NCI-H187 treated with DMSO at 0.1 percent for 48 hours (cell line): Measurements from ENCODE around the gene RNF212.

Experiments
- DNase-seq: peaks from one replicate; lab custom pipeline; 2025; lab: John Stamatoyannopoulos, UW

Gene RNF212

DNA sequence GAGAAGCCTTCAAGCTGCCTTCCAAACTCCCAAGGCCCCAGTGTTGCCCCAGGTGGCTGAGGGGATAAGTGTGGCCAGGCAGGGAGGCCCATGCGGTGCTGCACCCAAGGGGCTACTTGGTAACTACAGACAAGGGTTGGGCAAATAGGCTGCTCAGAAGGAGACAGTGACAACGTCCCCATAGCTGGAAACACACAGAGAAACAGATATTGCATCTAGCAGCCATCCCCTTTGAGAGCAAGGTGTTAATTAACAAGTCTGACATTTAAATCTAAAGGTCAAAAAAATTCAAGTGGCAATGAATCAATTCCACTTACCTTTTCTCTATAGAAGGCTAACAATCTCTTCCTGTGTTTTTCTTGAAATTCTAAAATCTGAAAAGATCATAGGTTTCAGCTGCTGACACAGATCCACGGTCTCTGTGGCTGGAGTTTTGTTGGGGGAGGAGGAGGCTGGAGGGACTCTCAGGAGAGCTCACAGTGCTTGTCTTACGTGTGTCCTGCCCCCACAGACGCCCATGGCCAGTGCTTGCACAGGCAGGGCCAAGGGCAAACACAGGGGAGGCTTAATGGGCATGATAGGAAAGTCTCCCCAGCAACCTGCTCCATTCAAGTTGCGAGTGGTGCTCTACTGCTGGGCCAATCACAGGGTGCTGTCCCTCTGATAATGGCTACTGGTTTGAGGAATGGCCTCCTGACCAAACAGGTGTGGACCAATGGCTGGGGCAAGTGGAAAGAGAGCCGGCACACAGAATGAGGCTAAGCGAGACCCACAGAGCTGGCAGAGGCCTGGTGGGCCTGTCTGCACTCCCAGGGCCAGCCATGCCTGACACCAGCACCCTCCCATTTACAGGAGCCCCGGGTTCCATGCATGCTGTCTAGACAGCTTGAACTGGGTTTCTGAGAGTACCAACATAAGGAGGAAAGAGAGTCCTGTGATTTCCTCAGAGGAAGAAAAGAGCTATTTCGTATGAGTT, 22.6 kb downstream of the RNF212 start:
- DNase-seq = no peak

DNA sequence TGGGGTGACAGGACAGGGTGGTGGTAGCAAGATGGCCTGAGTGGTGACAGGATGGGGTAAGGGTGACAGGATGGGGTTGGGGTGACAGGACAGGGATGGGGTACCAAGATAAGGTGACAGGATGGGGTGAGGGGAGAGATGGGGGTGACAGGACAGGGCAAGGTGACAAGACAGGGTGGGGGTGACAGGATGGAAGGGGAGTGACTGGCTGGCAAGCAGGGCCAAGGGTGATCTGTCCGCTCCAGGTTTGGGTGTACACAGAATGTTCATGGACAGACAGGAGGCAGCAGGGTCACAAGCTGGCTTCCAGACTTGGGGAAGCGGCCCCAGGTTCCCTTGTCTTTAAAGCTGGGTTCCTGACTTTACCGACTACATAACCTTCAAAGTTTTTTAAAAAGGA, 23.3 kb downstream of the RNF212 start:
- DNase-seq = no peak

DNA sequence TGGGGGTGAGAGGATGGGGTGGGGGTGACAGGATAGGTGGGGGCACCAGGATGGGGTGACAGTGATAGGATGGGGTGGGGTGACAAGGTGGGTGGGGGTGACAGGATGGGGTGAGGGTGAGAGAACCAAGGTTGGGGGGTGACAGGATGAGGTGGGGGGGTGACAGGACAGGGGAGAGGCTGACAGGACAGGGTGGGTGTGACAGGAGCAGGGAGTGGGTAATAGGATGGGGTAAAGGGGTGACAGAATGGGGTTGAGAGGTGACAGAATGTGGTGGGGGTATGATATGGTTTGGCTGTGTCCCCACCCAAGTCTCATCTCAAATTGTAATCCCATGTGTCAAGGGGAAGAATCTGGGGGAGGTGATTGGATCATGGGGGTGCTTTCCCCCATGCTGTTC, 26.0 kb downstream of the RNF212 start:
- DNase-seq = no peak

DNA sequence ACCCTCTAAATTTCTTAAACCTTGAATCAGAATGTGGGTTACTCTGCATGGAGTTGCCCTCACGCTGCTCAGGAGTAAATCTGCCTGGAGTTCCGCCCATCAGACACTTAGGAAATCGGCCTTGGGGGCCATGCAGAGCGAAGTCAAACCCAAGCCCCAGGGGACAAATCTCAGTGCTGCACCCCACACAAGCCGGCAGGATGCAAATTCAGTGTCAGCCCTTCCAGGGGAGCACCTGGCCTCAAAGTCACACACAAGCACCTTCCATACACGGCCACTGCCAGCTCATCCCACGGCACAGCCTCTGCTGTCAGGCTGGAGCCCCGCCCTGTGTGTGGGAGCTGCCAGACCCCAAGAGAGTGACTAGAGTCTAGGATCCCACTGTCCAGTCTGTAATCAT, 27.4 kb downstream of the RNF212 start:
- DNase-seq = no peak

DNA sequence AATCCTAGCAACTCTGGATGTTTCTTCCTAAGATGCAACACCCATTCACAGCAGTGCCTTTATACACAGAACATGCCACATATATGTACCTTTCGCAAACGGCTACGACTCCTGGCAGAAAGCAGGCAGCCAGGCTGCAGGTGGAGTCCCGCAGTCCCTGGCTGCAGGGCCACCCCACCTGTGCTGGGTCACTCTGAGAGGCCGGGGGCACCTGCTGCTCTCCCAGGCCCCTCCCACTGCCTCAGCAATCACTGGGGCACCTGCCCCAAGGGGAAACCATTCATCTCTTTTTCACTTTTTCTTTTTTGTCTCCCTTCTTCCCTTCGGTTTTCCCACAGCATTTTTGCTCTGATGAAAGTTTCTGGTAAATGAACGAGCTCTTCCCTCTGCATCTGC, 28.0 kb downstream of the RNF212 start:
- DNase-seq = no peak

DNA sequence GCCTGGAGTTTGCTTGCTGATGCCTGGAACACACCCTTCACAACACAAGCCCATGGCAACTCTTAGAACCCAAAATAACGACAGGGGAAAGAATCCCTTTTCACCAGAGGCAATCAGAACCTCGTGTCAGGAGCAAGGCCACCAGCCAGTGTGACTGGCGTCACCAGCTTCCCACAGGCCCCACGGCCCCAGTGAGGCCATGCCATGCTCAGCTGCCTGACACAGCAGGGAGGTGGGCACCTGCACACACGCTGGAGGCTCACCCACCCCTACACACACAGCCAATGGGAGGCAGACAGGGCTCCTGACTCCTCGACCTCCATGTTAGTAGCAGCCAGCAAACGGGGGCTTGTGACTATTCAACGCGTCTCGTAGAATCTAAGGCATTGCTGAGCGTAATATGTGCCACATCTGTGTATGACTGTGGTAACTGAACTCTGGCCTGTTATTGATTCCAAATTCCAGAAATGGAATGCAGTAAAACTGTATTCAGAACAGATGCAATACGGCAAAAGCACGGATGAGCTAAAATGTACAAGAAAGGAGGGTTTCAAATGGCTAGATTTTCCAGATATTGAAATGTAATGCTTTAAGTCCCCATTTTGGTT, 28.5 kb downstream of the RNF212 start:
- DNase-seq = no peak

DNA sequence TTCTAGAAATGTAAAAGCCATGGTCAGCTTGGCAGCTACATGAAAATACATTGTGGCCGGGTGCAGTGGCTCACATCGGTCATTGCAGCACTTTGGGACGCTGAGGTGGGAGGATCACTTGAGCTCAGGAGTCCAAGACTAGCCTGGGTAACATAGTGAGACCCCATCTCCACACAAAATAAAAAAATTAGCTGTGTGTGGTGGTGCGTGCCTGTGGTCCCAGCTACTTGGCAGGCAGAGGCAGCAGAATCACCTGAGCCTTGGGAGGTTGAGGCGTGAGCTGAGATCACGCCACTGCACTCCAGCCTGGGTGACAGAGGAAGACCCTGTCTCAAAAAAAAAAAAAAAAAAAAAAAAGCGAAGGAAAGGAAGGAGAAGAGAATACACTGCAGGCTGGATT, 29.0 kb downstream of the RNF212 start:
- no peak for DNase-seq

DNA sequence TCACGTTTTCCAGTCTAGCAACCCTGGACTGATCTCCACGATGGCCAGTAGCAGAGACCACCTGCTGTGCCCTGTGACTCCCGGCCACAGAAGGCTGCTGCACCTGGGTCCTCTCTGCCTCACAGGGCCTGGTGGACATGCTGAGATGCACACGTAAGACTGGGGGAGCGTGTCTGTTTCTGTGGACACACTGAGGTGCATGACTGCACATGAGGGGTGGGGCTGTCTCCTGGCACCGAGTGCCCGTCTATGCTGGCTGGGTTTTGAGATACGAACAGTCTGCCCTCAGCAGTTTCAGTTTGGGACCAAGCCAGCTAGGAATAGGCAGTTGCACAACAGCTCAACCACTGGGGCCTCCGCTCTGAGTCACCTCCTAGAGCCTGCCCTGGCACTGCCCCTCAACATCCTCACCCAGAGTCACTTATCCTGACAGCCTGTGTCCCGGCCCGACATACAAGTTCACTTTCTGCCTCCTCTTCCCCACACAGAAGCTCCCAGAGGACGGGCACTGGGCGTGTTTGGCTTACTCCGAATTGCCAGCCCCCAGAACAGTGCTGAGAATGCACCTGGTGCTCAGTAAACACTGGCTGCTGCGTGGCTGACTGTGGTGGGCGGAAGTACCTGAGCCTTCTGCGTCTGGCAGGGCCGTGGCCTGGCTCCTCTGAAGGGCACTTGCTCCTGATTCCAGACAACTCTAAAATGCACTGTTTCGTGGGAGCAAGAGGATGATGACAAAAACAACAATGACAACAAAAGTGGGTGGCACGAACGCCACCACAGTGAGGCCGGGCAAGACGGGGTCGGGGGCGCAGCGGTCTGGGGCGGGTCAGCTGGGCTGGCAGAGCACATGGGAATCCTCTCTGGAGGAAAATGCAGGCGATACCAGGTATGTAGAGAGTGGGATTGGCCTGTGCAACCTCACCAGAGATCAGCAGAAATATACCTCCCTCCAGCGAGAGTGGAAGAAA, 30.9 kb downstream of the RNF212 start:
- no peak for DNase-seq

DNA sequence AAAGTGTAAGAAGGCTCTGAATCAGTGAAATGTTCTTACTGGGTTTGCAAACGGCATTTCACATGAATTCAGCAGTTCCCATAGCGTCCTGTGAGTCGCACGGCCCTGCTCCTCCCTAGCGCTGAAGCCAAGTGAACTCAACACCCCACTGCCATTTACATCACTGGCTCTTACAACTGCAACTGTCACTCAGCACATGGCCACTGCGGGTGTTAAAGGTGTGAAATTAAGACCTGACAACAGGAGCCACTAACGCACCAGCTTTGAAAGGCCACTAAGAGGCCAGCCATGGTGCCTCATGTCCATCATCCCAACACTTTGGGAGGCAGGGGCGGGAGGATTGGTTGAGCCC, 31.7 kb downstream of the RNF212 start:
- DNase-seq = no peak

DNA sequence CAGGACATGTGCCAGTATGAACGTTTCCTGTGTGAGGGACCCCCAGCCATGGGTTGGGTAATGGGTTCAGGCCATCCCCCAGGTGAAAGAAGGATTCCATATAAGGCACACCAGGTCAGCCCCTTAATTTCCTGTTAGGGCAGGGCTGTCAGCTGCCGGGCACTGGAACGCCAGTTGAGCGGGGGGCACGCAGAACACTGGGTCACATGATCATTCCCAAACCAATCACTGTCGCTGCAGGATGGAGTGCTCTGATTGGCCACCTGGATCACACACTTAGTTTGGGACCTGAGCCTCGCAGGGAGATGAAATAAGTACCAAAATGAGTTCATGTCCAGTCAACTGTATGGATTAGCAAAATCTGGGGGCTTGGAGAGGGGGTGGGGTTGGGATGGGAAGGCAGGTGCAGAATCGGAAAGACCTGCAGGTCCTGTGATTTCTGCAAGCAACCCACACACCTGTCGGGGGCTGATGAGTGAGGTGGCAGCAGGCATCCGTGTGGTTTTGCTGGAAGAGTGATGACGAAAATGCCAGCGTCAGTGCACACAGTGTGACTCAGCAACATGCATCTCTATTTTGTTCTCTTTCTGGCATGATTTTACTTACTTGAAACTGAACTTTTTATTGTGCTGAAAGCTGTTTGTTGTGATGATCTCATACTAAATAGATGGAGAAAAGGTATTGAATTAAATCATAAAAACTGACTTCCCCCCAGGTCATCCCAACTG, 32.2 kb downstream of the RNF212 start:
- no peak for DNase-seq

DNA sequence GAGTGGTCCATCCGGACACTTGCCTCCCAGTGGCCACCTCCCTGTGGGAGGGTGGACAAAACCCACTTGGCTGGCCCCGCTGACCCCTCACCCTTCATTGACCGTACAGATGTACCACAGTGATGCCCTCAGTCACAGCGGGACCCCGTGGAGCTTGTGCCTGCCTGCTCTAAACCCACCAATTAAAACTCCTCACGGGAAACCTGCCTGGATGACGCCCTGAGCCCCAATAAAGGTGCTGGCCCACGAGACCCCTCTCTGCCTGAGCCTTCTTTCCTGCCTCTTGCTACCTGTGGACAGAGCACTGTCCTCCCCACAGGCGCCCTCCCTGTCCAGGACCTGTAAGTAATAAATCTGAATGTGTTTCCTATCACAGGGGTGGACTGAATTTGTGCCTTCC, 32.9 kb downstream of the RNF212 start:
- no peak for DNase-seq

DNA sequence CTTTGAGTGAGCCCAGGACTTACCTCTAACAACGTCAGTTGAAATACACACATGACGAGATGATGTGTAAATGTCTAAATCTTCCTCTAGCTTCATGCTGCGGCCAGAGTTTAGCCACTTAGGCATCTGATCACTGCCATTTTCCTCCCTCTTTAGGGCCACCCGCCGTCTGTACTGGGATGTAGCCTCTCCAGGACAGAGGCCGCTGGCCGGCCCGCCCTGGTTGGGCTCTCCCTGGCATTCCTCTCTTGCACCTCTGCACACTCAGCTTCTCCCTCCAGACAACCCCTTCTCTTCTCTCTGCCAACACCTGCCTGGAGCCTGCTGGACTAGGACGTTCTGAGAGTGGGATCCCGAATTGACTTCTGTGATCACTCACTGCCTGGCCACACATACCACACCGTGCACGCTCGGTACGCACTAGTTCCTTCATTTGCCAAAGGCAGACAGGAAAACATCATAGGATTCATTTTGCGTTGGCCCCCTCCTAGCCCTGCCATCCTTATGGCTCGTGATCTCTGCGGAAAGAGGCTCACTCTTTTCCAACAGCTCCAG, 33.6 kb downstream of the RNF212 start:
- no peak for DNase-seq

DNA sequence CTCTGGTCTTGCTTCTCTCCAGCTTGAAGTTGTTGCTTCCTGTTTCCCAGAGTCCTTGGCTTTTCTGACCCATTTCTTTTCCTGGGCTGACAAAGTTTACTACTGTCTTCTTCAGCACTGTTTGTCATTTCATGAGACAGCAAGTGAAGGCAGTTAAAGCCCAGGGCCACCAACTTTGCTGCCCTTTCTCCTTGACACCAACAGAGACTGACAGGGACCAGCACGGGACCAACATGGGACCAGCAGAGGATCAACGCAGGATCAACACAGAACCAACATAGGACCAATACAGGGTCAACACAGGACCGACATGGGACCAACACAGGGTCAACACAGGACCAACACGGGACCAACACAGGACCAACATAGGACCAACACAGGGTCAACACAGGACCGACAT, 34.9 kb downstream of the RNF212 start:
- DNase-seq = no peak

DNA sequence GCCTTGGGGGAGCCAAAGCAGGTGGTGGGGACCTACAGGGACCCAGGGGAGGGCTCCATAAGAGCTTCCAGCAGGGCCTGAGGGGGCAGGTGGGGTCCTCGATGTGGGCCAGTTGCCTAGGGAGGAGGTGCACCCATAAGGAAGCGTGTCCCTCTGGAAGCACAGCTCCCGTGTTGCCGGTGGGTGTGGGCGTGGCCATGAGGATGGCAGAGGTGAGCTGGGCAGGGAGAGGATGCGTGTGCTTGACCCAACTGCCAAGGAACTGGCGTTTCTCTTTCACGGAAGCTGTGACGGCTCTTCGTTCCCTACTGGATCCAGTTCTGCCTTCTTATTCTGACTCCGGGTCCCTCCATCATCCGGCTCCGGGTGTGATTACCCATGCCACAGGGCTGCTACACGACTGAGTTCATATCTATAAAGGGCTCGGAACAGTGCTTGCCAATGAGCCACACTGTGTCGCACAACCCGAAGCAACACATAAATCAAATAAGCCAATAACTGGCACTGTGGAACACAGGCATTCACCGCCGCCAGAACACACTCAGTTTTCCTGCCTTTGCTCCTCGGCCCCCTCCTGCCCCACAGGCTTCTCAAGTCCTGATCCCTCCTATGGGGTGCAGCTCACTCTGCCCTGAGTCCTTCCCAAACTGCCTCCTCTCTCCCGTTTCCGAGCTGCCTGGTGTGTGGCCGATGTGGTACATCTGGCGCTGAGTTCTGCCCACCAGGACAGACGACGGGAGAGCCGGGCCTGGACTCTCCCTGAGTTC, 35.5 kb downstream of the RNF212 start:
- no peak for DNase-seq

DNA sequence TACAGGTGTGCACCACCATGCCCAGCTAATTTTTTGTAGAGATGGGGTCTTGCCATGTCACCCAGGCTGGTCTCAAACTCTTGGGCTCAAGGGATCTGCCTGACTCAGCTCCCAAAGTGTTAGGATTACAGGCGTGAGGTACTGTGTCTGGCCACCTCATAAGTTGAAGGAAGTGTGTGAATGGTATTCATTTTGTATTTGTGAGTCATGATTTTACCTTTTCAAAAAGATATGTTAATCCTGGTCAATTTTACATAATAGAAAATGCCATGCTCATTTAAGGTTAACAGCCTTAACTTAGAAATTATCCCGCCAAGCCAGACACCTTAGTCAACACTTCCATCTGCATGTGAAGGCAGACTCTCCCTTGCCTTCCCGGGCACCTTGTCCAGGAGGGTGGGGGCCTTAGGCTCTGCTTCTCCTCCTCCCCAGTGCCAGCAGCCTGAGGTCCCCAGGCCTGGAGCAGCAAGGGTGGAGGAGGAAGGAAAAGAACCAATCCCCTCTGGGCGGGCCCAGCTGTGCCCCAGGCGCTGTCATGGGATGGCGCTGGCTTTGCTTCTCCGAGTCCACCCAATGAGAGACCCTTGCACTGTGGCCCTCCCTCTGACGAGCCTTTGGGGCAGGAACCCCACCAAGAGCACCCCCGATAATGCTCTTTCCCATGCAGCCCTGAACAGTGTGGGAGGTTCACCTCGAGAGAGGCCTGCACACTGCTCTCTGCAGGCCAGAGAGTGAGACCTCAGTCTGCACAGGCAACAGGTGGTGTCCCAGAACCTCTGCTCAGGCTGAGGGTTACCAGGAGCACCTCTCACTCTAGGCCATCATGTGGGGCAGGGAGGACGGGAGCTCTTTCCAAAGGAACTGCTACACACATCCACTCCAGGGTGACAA, 37.3 kb downstream of the RNF212 start:
- DNase-seq = no peak

DNA sequence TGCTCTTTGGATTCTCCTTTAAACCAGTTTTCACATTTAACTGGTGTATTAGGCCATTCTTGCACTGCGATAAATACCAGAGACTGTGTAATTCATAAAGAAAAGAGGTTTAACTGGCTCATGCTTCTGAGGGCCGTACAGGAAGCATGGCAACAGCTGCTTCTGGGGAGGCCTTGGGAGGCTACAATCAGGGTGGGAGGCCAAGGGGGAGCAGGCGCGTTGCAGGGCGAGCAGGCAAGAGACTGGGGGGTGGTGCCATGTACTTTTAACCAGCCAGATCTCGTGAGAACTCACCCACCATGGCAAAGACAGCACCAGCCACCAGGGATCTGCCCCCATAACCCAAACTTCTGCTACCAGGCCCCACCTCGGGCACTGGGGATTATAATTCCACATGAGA, 38.1 kb downstream of the RNF212 start:
- DNase-seq = no peak

DNA sequence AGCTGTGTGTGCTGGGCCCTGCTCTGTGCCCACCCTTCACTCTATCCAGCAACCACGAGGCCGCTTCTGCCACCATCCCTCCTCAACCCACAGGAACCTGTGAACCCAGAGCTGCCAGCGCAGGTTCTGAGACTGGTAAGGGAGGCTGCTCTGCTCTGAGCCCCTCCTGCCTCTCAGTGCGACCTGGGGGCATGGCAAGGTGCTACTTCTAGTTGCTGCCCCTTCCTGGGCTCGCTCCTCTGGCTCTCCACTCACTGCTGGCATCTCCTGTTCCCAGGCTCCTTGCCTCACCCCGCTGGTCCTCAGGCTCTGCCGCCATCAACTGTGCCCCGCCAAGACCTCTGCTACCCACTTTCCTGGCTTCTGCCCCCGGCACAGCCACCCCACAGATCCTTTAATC, 39.3 kb downstream of the RNF212 start:
- no peak for DNase-seq

DNA sequence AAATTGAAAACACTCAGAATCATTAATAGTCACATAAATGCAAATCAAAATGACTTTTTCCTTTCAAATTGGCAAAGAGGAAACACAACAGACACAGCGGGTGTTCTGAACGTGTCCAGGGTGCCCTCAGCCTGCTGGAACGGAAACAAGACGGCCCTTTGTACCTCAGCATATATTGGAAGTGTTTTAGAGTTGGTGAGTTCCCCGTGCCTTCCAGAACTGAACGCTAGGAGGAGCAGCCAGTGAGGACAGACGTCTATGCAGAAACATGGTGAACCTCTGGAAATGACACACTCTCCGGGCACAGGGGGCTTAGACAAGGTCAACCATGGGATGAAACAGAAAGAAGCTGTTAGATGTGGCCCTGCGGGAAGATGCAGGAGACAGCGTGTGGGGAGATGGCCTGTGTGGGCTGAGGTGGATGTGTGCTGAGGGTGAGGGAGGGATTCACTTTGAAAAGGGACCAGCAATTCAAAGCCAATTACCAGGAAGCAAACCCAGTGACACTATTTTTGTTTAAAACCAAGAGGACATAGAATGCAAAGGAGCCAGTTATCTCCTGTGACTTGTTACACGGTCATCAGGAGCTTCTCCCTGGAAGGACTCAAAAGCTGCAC, 40.4 kb downstream of the RNF212 start:
- DNase-seq = no peak

DNA sequence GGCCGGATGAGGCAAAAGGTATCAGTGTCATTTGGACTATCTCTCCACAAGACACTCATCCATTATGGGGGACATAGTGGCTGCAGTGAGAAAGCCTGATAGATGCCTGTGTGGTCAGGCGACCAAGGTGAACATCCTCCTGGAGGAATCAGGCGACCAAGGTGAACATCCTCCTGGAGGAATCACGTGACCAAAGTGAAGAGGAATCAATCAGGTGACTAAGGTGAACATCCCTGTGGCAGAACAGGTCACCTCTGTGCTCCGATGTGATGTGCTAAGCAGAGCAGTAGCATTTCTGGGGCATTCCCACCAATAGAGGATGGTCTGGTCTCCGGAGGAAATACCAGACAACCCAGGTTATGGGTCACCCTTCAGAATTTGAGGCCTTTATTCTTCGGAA, 44.0 kb downstream of the RNF212 start:
- DNase-seq = no peak
